ENCODE measurements around the gene NFIX. TPM values are rescaled to one million over a fixed set of nuclear protein-coding genes. Genes with fewer than 3 reads are reported as not detected.

NFIX gene
- total and polyA plus RNA-seq, 2 donors (not counting 3 experiments of a cell fraction or from before 2014, with no cell fraction given): 9.8 to 37.7 TPM

- peaks cover 5% of the 10 kb centered on the region for H3K4me1 ChIP-seq (ENCODE audit: control insufficient read depth, extremely low read depth, insufficient read depth, low read length)
- dilution Hi-C loops (cut with MboI; ENCODE audit: extremely low pct_ligation_motif_present, low sequenced_read_pairs): no loop called here
- no peak overlapping the region for H3K9ac ChIP-seq (replicated peaks; ENCODE audit: extremely low read depth, insufficient read depth, low read length)
- intact Hi-C loops (cut with micrococcal nuclease): loop anchor here (2.0 kb wide), 1 partner anchor 15 kb away; no protein-coding TSS in a partner anchor
- no peak overlapping the region for H3K4me3 ChIP-seq (replicated peaks in 1 of 3; ENCODE audit: insufficient read depth in 1 of 3, low read depth in 1 of 3, low read length in 3 of 3)
- no peaks in the 10 kb centered on the region for H4K20me1 ChIP-seq (replicated peaks; ENCODE audit: control insufficient read depth, extremely low read depth, insufficient read depth, low read length)
- peaks cover 0 to 3% of the 10 kb centered on the region in 2 experiments for H3K36me3 ChIP-seq (ENCODE audit: control insufficient read depth in 2 of 2, extremely low read depth in 1 of 2, insufficient read depth in 2 of 2, low read length in 2 of 2)
- no peak overlapping the region for H3K4me2 ChIP-seq (ENCODE audit: insufficient read depth, low read length)
- CTCF ChIA-PET: no interaction called here
- H3K79me2 ChIP-seq (ENCODE audit: control insufficient read depth, insufficient read depth, low read length): no peaks in the 10 kb centered on the region
- POLR2A ChIA-PET: no interaction called here
- DNase-seq (ENCODE audit: low read depth, low spot score): no peak
- H3K9me3 ChIP-seq (replicated peaks; ENCODE audit: control insufficient read depth, insufficient read depth, low read length): no peaks in the 10 kb centered on the region
- no peaks in the 10 kb centered on the region for H3K9me1 ChIP-seq (replicated peaks; ENCODE audit: control insufficient read depth, extremely low read depth, insufficient read depth, low read length)
- H3K27ac ChIP-seq (ENCODE audit: insufficient read depth, low read depth, low read length): no peak overlapping the region
- no peak for FAIRE-seq
- no peak for TF ChIP-seq MYC (IDR thresholded peaks at IDR 0.05; ENCODE audit: low read depth, low read length)
- TF ChIP-seq EZH2 (IDR thresholded peaks at IDR 0.05; ENCODE audit: borderline replicate concordance, low read depth, low read length, severe bottlenecking): no peak
- TF ChIP-seq FOS (IDR thresholded peaks at IDR 0.05; ENCODE audit: borderline replicate concordance, insufficient read depth, low read length): no peak
- TF ChIP-seq MAX (IDR thresholded peaks at IDR 0.05; ENCODE audit: insufficient read depth, insufficient read length): no peak
- TF ChIP-seq JUN (IDR thresholded peaks at IDR 0.05; ENCODE audit: borderline replicate concordance, insufficient read depth, insufficient read length, low read depth): no peak
- no peak for TF ChIP-seq POLR2A (IDR thresholded peaks at IDR 0.05; ENCODE audit: low read depth, low read length)
- TF ChIP-seq, protein P1, sequence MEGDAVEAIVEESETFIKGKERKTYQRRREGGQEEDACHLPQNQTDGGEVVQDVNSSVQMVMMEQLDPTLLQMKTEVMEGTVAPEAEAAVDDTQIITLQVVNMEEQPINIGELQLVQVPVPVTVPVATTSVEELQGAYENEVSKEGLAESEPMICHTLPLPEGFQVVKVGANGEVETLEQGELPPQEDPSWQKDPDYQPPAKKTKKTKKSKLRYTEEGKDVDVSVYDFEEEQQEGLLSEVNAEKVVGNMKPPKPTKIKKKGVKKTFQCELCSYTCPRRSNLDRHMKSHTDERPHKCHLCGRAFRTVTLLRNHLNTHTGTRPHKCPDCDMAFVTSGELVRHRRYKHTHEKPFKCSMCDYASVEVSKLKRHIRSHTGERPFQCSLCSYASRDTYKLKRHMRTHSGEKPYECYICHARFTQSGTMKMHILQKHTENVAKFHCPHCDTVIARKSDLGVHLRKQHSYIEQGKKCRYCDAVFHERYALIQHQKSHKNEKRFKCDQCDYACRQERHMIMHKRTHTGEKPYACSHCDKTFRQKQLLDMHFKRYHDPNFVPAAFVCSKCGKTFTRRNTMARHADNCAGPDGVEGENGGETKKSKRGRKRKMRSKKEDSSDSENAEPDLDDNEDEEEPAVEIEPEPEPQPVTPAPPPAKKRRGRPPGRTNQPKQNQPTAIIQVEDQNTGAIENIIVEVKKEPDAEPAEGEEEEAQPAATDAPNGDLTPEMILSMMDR (IDR thresholded peaks at IDR 0.05; ENCODE audit: extremely low read depth in 1 of 2, insufficient read depth in 1 of 2, low read depth in 1 of 2, low read length in 2 of 2): no peak
- no peak for TF ChIP-seq GATA2 (IDR thresholded peaks at IDR 0.05; ENCODE audit: insufficient read depth, insufficient read length, low read depth, low read length)
- TF ChIP-seq POLR2AphosphoS5 (IDR thresholded peaks at IDR 0.05; ENCODE audit: insufficient read depth, low read depth, low read length): no peak
- no peaks in the 10 kb centered on the region for H3K27me3 ChIP-seq (ENCODE audit: control insufficient read depth in 2 of 2, insufficient read depth in 2 of 2, low read length in 2 of 2)
- BruUV-seq (replicated peaks): no TSS peak
- H2AFZ ChIP-seq (ENCODE audit: low read depth, low read length): no peak overlapping the region
Observed at GRCh38 chr19:12997967-12998940, 3.0 kb downstream of the NFIX start.

Measured in endothelial cell of umbilical vein (primary cell).